SU-DHL-6 (cell line): ENCODE data around the gene GPR107.
"Not testable (repeated sequence)": the region's sequence is repeated elsewhere in the genome, so short reads cannot be mapped to it uniquely, and the experiment has no call there.

Source experiments
- H2AFZ ChIP-seq: fragments of 200-600 bp; sonication (generic); 2 replicates; pipeline ENCODE4 v1.6.1; 2014; ENCODE audit warnings: low read depth, mild to moderate bottlenecking, moderate library complexity, mixed read lengths, antibody characterized with exemption, low read length; ENCODE audit not compliant: severe bottlenecking
- H3F3A ChIP-seq: fragments of 200-600 bp; shearing (Covaris generic); 2 replicates; pipeline ENCODE4 v1.6.0; 2016; ENCODE audit warnings: antibody characterized with exemption, mild to moderate bottlenecking; ENCODE audit not compliant: insufficient read depth
- H3K27ac ChIP-seq: fragments of 200-600 bp; sonication (generic); 2 replicates; pipeline ENCODE4 v1.5.1; 2016; ENCODE audit warnings: low read depth, mild to moderate bottlenecking, low read length, moderate library complexity, mixed read lengths
- H3K27me3 ChIP-seq: fragments of 200-600 bp; sonication (generic), shearing (Covaris generic); 2 replicates; pipeline ENCODE4 v1.6.0; 2014; ENCODE audit warnings: mild to moderate bottlenecking, low read length
- H3K36me3 ChIP-seq: fragments of 200-600 bp; sonication (generic); 2 replicates; pipeline ENCODE4 v1.6.1; 2014; ENCODE audit warnings: mild to moderate bottlenecking, low read length, mixed read lengths
- H3K4me2 ChIP-seq: fragments of 300-600, 200-600 bp; shearing (Covaris generic), sonication (generic); 2 replicates; pipeline ENCODE4 v1.6.0; 2014; ENCODE audit warnings: low read length, low read depth, mild to moderate bottlenecking; ENCODE audit not compliant: poor library complexity, severe bottlenecking
- H3K4me3 ChIP-seq: fragments of 200-600 bp; sonication (generic); 2 replicates; pipeline ENCODE4 v1.5.1; 2014; ENCODE audit warnings: antibody characterized with exemption, low read length, mild to moderate bottlenecking, mixed read lengths; ENCODE audit not compliant: insufficient read depth, poor library complexity, severe bottlenecking
- H3K79me2 ChIP-seq: fragments of 200-600 bp; sonication (generic); 2 replicates; pipeline ENCODE4 v1.6.1; 2014; ENCODE audit warnings: mild to moderate bottlenecking, low read length, moderate library complexity; ENCODE audit not compliant: insufficient read depth
- H3K9ac ChIP-seq: fragments of 200-600 bp; sonication (generic); 2 replicates; pipeline ENCODE4 v1.7.0; 2014; ENCODE audit warnings: mild to moderate bottlenecking, low read length
- H3K9me2 ChIP-seq: fragments of 200-600 bp; sonication (generic); replicated peaks from 2 replicates; pipeline ENCODE4 v1.6.1; 2014; ENCODE audit warnings: low read length; ENCODE audit not compliant: insufficient read depth
- H3K9me3 ChIP-seq: fragments of 200-600 bp; sonication (generic); 2 replicates; pipeline ENCODE4 v1.6.1; 2014; ENCODE audit warnings: low read length, mixed read lengths; ENCODE audit not compliant: insufficient read depth
- H4K20me1 ChIP-seq: fragments of 200-600 bp; sonication (generic); 2 replicates; pipeline ENCODE4 v1.6.1; 2014; ENCODE audit warnings: low read depth, mild to moderate bottlenecking, antibody characterized with exemption, low read length, moderate library complexity, mixed read lengths
- CTCF ChIP-seq: fragments of 200-600 bp; sonication (generic); IDR thresholded peaks from one replicate; pipeline ENCODE4 v1.5.1; 2017; ENCODE audit warnings: antibody characterized with exemption, mild to moderate bottlenecking, low read length, moderate library complexity; ENCODE audit not compliant: insufficient read depth, poor library complexity, severe bottlenecking
- EZH2phosphoT487 ChIP-seq: fragments of 200-600 bp; sonication (generic), shearing (Covaris generic); conservative IDR thresholded peaks from 2 replicates; pipeline ENCODE4 v1.6.1; 2018; ENCODE audit warnings: mild to moderate bottlenecking, antibody characterized with exemption, low read length, moderate library complexity, mixed read lengths

GPR107 gene

GRCh38 chr9:130053504-130054324 lies at the start of gene GPR107:
TSS of gene GPR107 (plus strand) at chr9:130053906. CDS start at chr9:130053933, 27 bp downstream.
- H3K9me3 ChIP-seq, result no peaks in the 10 kb centered on the region
- peak within 1 kb of the TSS; percentile 58 for H3K27ac ChIP-seq

GRCh38 chr9:130003943-130004552 lies 49.7 kb upstream of the GPR107 start:
- H3K4me3 ChIP-seq, result no peak overlapping the region
- H3K4me2 ChIP-seq, result peak overlapping the region; percentile 22
- 0 out of 2 replicates have a peak overlapping the region, but pooled peaks have one; percentile 18 for H3K27ac ChIP-seq
- H3K9me3 ChIP-seq, result no peaks in the 10 kb centered on the region
- H3F3A ChIP-seq, result peaks cover 42% of the 10 kb centered on the region
- no peak overlapping the region for H3K9ac ChIP-seq
- H3K27me3 ChIP-seq, result no peaks in the 10 kb centered on the region
- TF ChIP-seq EZH2phosphoT487 (no peak), CTCF (no peak)
- H3K9me2 ChIP-seq, result no peaks in the 10 kb centered on the region
- no peak overlapping the region for H2AFZ ChIP-seq
- H3K79me2 ChIP-seq, result peaks cover 100% of the 10 kb centered on the region
- peaks cover 37% of the 10 kb centered on the region for H4K20me1 ChIP-seq
- peaks cover 7% of the 10 kb centered on the region; the same call in 1 of the 2 replicates for H3K36me3 ChIP-seq

More at GRCh38 chr9:130053504-130054324, at the start of gene GPR107:
- TF ChIP-seq EZH2phosphoT487, result no peak
- no peak for TF ChIP-seq CTCF
- Histone ChIP-seq H3K27me3 (no peaks in the 10 kb centered on the region), H3K4me3 (peak within 1 kb of the TSS; percentile 84), H4K20me1 (no peaks in the 10 kb centered on the region), H3K79me2 (peaks cover 53% of the 10 kb centered on the region), H3K36me3 (no peaks in the 10 kb centered on the region), H3K9me2 (no peaks in the 10 kb centered on the region), H3K9ac (peak within 1 kb of the TSS; percentile 84), H3K4me2 (peak within 1 kb of the TSS; percentile 72), H3F3A (peaks cover 14% of the 10 kb centered on the region), H2AFZ (peak within 1 kb of the TSS; percentile 94)

- H3K36me3 ChIP-seq, H3K9me2 ChIP-seq, H3K9me3 ChIP-seq, H3K4me3 ChIP-seq, H3K9ac ChIP-seq, H3K27me3 ChIP-seq, H2AFZ ChIP-seq: not testable (repeated sequence)
- peak overlapping the region; percentile 47 for H3K4me2 ChIP-seq
- peaks cover 45% of the 10 kb centered on the region for H4K20me1 ChIP-seq
- H3F3A ChIP-seq, result peaks cover 55% of the 10 kb centered on the region
- peak overlapping the region; percentile 63 for H3K27ac ChIP-seq
- peaks cover 98% of the 10 kb centered on the region for H3K79me2 ChIP-seq
These were observed 46.8 kb upstream of the GPR107 start for GRCh38 chr9:130006952-130007351.
